Upper lobe of right lung (tissue), 1 donor: ENCODE results near the gene MYLK. TPM values are rescaled to one million over a fixed set of nuclear protein-coding genes. Genes with fewer than 3 reads are reported as not detected.

Source experiments
- ATAC-seq: fragments of 200-7000 bp; cut with Tn5 transposase; one replicate; pipeline ENCODE4 v1.9.1; 2020; ENCODE audit warnings: mild to moderate bottlenecking, moderate library complexity
- DNase-seq: peaks from one replicate; pipeline ENCODE4 v3.0.0-alpha.2; 2020
- H3K27ac ChIP-seq: fragments of 200-600 bp; one replicate; pipeline ENCODE4 v1.8.0; 2022
- H3K27me3 ChIP-seq: fragments of 200-600 bp; one replicate; pipeline ENCODE4 v1.8.0; 2022; ENCODE audit warnings: mild to moderate bottlenecking
- H3K36me3 ChIP-seq: fragments of 200-600 bp; one replicate; pipeline ENCODE4 v1.8.0; 2022
- H3K4me1 ChIP-seq: fragments of 200-600 bp; one replicate; pipeline ENCODE4 v1.8.0; 2022
- H3K4me3 ChIP-seq: fragments of 200-600 bp; one replicate; pipeline ENCODE4 v1.8.0; 2022; ENCODE audit warnings: mild to moderate bottlenecking
- H3K9me3 ChIP-seq: fragments of 200-600 bp; one replicate; pipeline ENCODE4 v1.8.0; 2022
- intact Hi-C: fragments of 100-400 bp; cut with DNase I; formaldehyde crosslinking; loops from one replicate; pipeline ENCODE4 v1.11.0; 2022
- total RNA-seq: library from RNA; stranded (reverse); fragmentation: NEBNext Ultra II Directional; extraction: Animal tissue kit (Norgen Biotek cat#: 25700); gene quantifications from one replicate; pipeline ENCODE4 v1.2.1, GENCODE V29; 2021
- TF ChIP-seq, protein P1 (sequence below): fragments of 200-600 bp; IDR thresholded peaks from one replicate; pipeline ENCODE4 v1.8.0; 2022; ENCODE audit warnings: antibody characterized with exemption
- donor health status: DM: no; HTN: yes; CAD: no; lungs with severe emphysema.

The MYLK gene
- total RNA-seq, 1 donor from 2014 or later, result 248 TPM

DNA sequence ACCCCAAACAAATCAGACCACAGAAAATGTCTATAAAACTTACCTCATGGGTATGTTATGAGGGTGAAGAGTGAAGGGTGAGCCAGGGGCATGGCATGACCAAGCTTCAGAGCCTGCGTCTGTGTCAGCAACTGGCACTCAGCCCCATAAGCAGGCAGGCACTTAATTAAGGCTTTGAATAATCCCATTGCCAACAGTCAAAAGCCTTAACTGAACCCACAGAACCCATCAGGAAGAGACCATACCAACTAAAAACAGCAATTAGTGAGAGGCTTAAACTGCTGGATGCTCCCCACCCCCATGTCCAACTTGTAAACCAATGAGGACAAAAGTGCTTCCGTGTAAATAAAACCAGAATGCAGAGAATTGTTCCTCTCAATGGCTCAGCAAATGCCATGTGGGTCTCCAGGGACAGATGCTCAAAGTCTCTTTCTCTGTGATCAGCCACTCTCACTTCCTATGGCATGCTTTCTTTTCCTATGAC lies 126.0 kb downstream of the MYLK start:
- Histone ChIP-seq H3K27ac (no peak overlapping the region), H3K27me3 (no peaks in the 10 kb centered on the region), H3K9me3 (no peaks in the 10 kb centered on the region), H3K4me1 (peaks cover 30% of the 10 kb centered on the region), H3K36me3 (no peaks in the 10 kb centered on the region), H3K4me3 (no peak overlapping the region)
- intact Hi-C loops, result no loop called here
- TF ChIP-seq, protein P1, sequence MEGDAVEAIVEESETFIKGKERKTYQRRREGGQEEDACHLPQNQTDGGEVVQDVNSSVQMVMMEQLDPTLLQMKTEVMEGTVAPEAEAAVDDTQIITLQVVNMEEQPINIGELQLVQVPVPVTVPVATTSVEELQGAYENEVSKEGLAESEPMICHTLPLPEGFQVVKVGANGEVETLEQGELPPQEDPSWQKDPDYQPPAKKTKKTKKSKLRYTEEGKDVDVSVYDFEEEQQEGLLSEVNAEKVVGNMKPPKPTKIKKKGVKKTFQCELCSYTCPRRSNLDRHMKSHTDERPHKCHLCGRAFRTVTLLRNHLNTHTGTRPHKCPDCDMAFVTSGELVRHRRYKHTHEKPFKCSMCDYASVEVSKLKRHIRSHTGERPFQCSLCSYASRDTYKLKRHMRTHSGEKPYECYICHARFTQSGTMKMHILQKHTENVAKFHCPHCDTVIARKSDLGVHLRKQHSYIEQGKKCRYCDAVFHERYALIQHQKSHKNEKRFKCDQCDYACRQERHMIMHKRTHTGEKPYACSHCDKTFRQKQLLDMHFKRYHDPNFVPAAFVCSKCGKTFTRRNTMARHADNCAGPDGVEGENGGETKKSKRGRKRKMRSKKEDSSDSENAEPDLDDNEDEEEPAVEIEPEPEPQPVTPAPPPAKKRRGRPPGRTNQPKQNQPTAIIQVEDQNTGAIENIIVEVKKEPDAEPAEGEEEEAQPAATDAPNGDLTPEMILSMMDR, result no peak
- DNase-seq (no peak), ATAC-seq (no peak)

DNA sequence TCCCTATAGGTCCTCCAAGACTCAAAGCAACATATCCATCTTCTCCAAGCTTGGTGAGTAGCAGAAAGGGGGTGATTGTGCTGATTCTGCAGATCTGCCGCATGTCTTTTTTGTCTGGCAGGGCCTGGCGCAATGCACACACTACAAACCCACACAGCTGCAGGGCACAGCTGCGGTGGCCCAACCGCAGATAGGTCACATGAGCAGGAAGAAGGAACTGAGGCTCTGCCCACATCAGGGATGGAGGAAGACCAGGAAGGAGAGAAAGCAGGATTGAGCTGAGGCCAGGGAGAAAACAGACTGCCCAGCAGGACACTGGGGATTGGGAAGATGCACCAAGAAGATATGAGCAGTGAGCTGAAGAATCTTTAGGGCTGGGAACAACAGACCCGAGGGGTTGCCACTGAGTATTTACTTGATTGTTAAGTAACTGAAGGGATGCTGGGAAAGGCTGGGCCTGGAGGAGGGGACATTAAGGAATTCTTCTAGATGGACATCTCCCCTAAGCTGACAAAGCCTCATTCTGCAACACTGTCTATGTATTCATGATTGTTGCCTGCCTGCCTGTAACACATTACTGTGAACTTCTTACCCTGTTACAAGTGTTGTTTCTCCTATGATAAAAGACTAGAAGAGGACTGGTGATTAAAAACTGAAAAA lies 126.7 kb downstream of the MYLK start:
- Histone ChIP-seq H3K36me3 (no peaks in the 10 kb centered on the region), H3K27me3 (no peaks in the 10 kb centered on the region), H3K4me3 (no peak overlapping the region), H3K4me1 (peaks cover 30% of the 10 kb centered on the region), H3K9me3 (no peaks in the 10 kb centered on the region), H3K27ac (no peak overlapping the region)
- ATAC-seq (peak; percentile 75), DNase-seq (no peak)
- TF ChIP-seq, protein P1, result no peak
- intact Hi-C loops, result no loop called here

DNA sequence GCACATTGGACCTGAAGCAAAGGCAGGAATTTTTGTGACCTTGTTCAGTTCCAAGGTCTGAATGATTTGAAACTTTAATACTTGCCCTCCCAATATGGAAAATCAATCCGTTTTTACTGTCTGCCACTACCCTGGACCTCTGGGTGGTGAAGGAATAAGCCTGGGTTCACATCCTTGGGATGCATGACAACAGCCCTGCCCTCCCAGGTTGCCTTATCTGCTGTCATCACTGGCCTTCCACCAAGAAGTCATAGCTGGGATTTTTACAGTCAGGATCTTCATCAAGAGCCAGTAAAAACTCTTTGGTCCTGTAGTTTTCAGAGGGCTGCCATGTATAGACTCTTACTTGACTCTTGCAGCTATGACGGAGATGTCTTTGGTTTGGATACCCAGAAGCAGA lies 128.6 kb downstream of the MYLK start:
- no peak for DNase-seq
- H3K4me3 ChIP-seq, result no peak overlapping the region
- no peaks in the 10 kb centered on the region for H3K27me3 ChIP-seq
- TF ChIP-seq, protein P1, result no peak
- no peak for ATAC-seq
- H3K27ac ChIP-seq, result no peak overlapping the region
- no peaks in the 10 kb centered on the region for H3K36me3 ChIP-seq
- intact Hi-C loops, result no loop called here
- H3K9me3 ChIP-seq, result no peaks in the 10 kb centered on the region
- peaks cover 43% of the 10 kb centered on the region for H3K4me1 ChIP-seq

DNA sequence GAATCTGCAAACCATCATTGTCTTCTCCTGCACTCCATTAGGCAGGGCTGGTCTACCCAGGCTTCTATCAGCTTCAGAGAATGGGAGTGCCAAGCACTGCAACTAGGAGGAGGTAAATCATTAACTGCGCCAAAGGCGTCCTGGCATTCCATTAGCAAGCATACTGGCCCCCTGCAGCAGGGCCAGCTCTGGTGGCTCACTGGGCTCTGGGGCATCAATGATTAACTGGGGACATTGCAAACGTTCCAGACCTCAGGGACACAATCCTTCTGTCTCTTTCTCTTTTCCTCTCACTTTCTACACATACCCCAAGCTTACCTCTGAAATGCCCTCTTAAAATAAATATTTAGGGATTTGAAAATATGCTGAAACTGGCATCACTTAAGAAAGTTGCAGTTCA lies 129.0 kb downstream of the MYLK start:
- Histone ChIP-seq H3K9me3 (no peaks in the 10 kb centered on the region), H3K27me3 (no peaks in the 10 kb centered on the region), H3K36me3 (no peaks in the 10 kb centered on the region), H3K27ac (no peak overlapping the region), H3K4me1 (peaks cover 47% of the 10 kb centered on the region), H3K4me3 (no peak overlapping the region)
- ATAC-seq, result peak; percentile 86
- TF ChIP-seq, protein P1, result no peak
- intact Hi-C loops, result no loop called here
- peak; percentile 73 for DNase-seq

DNA sequence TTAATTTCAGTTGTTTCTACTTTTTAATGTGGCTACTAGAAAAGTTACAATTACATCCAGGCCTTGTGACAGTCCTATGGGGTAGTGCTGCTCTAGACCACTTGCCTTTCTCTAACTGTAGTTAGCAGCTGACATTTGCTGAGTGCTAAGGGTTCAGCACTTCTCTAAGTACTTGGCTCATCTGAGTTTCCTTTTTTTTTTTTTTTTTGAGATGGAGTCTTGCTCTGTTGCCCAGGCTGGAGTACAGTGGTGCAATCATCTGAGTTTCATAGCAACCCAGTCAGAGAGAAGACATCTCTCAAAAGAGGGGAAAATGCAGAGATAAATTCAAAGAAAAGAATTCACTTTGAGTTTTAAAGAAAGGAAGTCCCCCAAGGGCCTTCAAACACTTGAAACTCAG lies 130.8 kb downstream of the MYLK start:
- no peaks in the 10 kb centered on the region for H3K27me3 ChIP-seq
- no peak overlapping the region for H3K27ac ChIP-seq
- H3K9me3 ChIP-seq, result no peaks in the 10 kb centered on the region
- DNase-seq (no peak), ATAC-seq (no peak)
- intact Hi-C loops, result no loop called here
- TF ChIP-seq, protein P1, result no peak
- no peaks in the 10 kb centered on the region for H3K36me3 ChIP-seq
- H3K4me3 ChIP-seq, result no peak overlapping the region
- peaks cover 48% of the 10 kb centered on the region for H3K4me1 ChIP-seq
